Activated CD4-positive, CD25-positive, alpha-beta regulatory T cell treated with anti-CD3 and anti-CD28 coated beads, Interleukin-2, amount 50 U/mL, for 16 hours (primary cell): ENCODE measurements around the gene DEUP1.
"Not testable (repeated sequence)": the region's sequence is repeated elsewhere in the genome, so short reads cannot be mapped to it uniquely, and the experiment has no call there.

Experiments used
- DNase-seq: peaks from one replicate; pipeline ENCODE4 v3.0.0-alpha.2; 2020; ENCODE audit warnings: low read depth, low spot score

The DEUP1 gene, protein sequence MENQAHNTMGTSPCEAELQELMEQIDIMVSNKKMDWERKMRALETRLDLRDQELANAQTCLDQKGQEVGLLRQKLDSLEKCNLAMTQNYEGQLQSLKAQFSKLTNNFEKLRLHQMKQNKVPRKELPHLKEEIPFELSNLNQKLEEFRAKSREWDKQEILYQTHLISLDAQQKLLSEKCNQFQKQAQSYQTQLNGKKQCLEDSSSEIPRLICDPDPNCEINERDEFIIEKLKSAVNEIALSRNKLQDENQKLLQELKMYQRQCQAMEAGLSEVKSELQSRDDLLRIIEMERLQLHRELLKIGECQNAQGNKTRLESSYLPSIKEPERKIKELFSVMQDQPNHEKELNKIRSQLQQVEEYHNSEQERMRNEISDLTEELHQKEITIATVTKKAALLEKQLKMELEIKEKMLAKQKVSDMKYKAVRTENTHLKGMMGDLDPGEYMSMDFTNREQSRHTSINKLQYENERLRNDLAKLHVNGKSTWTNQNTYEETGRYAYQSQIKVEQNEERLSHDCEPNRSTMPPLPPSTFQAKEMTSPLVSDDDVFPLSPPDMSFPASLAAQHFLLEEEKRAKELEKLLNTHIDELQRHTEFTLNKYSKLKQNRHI

DNA sequence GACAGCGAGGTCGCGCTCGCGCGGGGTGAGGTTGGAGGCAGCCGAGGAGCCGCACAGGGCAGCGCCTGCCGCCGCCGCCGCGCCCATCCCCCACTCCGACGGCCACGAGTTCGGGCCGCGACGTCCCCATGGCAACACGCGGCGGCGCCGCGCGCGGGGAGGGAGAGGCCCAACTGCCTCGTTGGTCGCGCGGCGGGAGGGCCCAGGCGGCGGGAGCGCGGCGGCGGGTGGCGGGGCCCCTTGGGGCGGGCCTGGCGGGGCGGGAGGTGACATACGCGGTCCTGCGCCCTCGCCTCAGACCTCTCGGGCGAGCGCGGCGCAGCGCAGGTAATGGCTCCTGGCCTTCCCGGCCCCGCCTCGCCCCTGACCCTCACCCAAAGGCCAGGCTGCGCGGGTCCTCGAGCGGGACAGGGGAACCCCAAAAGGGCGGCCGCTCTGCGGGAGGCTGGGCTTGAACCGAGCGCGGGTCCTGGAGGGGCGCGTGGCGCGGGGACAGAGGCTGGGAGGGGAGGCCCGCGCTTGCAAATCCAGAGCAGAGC, at the start of gene DEUP1:
Gene DEUP1, plus strand, starts transcription at position 297 of the 539 bp plus-strand sequence. CDS start 1,518 bp downstream, outside the sequence.
- no peak for DNase-seq

DNA sequence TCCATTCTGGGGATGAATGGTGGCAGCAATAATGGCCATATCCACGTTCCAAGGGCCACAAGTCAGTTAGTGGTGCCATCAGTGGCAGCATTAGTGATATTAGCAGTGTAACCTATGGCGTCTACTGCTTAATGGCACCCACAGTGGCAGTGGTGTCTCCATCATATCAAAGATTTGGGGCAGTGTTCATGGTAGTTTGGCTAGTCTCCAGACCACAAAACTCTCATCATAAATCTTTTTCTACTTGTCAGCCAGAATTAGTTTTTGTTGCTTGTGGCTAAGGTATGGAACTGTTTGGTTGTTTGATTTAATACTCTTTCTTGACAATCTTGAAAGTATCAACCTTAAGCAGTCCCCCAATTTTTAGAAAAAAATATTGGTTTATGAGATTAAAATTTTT, 45.1 kb upstream of the DEUP1 start:
- DNase-seq: no peak

DNA sequence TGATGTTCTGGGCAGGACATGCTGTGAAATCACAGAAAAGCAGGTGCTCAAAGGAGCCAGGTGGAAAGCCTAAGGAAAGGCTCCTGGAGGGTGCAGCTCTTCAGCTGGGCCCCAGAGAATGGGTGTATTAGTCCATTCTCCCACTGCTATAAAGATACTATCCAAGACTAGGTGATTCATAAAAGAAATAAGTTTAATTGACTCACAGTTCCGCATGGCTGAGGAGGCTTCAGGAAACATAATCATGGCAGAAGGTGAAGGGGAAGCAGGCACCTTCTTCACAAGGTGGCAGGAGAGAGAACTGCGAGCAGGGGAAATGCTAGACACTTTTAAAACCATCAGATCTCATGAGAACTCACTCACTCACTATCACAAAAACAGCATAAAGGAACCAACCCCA, 43.1 kb upstream of the DEUP1 start:
- no peak for DNase-seq

DNA sequence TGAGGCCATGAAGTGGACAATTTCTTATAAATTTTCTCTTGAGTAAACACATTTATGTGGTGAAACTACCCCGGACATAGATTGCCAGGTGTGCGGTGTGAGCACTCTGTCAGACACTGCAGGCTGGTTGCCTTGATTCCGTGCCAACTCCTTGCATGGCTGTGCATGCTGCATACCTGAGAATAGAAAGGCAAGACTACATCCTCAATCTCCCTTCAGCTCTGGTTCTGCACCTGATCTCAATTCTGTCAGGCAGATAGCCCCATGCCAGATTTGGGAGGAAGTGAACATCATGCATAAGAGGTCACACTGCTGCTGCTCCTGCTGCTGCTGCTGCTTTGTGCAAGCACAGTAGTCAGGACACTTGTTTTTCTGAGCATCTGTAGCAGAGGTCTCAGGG, 42.5 kb upstream of the DEUP1 start:
- DNase-seq: no peak

DNA sequence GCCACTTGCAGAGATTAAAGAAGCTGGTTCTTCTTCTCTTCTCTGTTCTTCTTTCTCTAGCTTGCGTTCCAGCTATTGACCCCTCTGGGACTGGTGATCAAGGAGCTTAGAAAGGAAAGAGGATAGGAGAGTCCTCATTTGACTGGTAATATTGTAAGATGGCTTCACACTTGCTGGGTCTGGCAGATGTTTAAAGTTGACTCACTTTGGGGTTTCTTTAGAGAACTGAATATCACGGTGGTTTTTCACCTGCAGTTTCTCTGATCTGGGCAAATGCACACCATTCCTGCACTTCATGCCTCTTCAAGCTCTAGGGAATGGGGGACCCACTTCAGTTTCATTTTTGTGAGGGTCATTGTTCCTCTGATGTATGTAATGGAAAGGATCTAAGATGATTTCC, 41.8 kb upstream of the DEUP1 start:
- no peak for DNase-seq

DNA sequence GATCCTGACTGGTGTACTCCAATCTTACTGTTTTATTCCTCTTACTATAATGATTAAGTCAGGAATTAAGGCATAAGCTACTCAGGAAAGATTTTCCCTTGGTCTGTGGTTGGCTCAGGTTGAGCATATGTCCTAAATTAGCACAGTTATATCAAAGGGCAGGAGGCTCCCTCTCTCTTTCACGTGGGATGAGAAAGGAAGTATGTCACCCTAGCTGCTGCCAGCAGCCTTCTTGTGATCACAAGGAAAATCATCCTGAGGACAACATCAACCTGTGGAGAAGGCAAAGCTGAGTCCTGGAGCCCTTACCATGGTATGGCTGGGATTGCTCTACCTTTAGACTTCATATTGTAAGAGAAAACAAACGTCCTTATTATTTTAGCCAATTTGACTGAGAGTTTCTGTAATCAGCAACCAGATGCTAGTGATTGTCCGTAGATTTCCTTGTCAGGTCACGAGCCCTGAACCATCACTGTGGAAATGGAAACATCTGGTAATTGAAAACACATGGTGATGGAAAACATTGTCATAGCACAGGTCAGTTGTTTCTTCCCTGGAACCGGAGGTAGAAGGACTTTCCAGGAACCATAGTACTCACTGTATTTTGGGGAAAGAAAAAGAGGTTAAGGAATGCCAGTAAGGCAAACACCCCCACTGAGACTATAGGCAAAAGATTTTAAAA, 40.6 kb upstream of the DEUP1 start:
- DNase-seq: no peak

DNA sequence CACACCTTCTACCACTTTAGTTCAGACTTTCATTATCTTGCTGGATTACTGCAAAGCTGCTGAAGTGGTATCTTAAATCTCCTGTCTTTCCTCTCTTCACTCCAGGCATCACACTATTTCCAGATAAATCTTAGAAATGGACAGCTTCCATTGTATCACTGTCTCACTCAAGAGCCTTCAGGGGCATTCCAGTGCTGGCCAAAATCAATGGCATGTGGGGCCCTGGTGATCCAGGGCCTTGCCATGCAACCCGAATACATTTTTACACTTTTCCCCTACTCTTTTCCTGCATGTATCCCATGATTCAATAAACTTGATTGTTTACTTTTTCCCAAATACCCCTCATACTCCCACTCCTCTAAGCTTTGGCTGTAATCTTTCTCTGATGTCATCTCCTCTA, 39.4 kb upstream of the DEUP1 start:
- DNase-seq: no peak

DNA sequence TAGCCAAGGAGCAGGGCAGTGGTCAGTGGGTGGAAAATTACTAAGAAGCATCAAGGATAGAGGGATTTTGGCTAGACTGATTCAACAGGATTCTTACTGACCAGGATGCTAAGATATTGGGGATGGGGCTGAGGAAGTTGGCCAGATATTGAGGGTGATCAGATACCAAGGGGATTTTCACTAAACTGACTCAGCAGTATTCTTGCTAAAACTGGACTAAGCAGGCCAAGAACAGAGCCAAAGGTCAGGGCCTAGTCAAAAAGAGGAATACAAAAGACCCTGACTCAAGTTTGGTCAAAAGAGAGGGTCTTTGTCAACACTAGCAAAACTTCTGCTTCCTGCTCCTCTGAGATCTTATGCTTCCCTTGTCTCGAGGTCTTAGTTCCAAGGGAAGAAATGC, 38.6 kb upstream of the DEUP1 start:
- no peak for DNase-seq

DNA sequence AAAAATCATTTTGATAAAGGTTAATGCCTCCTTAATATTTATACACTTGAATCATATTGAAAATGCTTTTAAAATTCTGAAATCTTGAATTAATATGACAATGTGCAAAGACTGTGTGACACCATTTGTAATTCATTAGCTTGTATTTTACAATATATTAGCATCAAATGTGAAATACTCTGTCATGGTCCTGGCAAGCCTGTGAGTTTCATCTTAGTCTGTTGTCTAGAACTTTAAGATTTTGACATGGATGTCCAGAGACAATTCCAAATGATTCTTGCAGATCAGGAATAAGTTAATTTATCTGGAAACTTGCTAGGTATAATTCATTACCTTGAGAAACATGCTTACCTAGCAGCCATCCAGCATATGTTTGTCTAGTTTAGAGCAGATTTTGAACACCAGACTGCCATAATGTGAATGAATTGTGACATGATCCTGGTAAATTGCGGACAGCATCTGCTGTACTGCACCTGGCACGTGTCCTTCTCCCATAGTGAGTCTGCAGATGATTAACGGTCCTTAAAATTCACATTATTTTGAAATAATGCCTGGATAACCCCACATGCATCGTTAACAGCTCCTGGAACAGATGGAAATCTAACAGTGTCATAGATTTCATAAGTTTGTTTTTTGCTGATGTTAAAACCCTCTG, 34.5 kb upstream of the DEUP1 start:
- DNase-seq: no peak

DNA sequence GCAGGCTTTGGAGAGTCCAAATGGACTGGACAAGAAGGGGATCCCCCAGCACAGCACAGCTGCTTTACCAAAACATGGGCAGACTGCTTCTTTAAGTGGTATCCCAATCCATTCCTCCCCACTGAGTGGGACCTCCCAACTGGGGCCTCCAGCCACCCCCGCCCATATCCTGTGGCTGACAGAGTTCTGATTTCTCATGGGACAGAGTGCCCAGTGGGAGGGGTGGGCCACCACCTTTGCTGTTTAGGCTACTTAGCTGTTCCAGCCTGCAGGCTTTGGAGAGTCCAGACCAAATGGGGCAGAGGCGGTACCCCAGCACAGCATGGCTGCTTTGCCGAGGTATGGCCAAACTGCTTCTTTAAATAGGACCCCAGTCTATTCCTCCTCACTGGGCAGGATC, 26.9 kb upstream of the DEUP1 start:
- no peak for DNase-seq

DNA sequence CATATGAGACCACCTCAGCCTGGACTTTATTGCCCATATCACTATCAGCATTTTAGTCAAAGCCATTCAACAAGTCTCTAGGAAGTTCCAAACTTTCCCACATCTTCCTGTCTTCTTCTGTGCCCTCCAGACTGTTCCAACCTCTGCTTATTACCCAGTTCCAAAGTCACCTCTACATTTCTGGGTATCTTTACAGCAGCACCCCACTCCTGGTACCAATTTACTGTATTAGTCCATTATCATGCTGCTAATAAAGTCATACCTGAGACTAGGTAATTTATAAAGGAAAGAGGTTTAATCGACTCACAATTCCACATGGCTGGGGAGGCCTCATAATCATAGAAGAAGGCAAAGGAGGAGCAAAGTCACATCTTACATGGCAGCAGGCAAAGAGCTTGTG, 16.1 kb upstream of the DEUP1 start:
- DNase-seq: not testable (repeated sequence)

DNA sequence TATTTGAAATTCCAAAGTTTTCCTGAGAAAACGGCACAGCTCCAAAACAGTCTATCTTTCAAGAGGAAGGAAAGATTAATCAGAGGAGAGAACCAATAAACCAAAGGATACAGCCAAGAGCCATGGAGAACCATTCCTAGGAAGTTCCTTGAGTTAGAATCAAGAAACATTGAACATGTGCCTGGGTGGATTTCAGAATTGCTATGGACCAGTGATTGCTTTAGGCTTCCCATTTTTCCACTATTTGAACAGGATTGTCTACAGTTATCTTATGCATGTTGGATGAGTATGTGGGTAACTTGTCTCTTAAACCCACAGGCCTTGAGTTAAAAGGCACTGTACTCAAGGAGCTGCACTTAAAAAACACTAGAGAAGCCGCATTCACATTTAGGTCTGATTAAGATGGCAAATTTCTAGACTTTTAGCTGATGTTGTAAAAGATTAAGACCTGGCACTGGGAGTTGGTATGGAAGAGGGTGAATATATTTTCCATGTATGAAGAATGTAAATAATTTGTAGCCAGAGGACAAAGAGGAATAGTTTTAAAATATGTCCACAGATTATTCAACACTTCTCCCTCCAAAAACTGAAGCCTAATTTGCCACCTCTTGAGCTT, 11.2 kb upstream of the DEUP1 start:
- DNase-seq: no peak

DNA sequence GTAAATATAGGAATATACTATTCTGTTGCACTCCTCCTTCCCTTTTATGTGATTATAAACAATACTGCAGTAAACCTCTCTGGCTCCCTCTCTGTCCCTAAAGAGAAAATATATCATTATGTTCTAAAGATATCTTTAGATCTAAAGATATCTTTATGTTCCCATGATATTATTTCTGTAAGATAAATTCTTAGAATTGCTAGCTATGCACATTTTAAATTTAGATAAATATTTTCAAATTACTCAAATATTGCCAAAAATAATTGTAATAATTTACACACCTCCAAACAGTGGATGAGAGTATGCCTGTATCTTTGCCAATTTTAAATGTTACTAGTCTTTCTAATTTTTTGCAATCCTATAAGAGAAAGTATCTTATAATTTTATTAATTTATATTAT, 10.3 kb upstream of the DEUP1 start:
- no peak for DNase-seq

DNA sequence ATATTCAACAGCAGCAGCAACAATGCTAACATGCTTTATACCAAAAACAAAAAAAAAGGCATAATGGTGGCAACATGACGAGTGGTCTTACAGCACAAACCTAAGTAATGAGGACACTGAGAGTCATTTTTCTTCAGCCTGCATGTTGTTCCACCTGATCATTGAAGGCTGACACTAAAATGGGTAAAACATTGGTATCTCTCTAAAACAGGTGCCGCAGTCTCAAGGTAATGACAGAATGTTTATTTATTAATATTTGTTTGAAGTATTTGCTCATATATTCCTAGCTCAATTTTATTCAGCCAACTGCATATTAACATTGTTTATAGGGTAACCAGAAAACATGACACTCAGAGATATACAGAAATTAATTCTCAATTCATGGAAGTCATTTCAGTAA, 8.3 kb upstream of the DEUP1 start:
- no peak for DNase-seq

DNA sequence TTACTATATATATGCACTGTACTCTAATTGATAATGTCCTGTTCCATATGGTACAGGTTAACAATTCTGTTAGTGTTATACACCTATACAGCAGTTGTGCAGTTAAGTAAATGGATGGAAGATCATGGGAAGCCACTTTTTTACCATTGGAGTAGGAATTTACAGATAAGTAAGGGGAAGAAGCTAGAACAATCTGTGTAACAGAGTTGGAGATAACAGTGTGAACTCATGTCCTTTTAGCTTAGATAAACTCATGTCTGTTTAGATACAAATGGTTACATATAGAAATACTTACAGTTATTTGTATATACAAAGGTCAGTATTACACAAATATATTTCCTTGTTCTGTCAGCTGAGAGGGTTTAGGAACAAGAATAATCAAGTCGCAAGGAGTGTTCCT, 6.8 kb upstream of the DEUP1 start:
- no peak for DNase-seq

DNA sequence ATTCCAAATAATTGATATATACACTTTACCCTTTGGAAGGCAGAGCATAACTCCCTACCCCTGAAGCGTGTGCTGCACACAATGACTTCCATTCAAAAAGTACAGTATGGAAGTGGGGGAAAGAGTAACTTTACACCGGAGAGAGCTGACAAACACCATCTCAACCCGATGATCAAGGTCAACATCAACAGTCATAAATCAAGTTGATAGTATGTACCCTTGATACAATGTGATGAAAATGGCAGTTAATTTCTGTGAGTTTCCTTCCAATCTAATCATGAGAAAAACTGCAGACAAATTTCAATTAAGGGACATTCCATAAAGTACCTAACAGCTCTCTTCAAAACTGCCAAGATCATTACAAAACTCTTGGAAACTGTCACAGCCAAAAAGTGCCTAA, 6.0 kb upstream of the DEUP1 start:
- DNase-seq: no peak

DNA sequence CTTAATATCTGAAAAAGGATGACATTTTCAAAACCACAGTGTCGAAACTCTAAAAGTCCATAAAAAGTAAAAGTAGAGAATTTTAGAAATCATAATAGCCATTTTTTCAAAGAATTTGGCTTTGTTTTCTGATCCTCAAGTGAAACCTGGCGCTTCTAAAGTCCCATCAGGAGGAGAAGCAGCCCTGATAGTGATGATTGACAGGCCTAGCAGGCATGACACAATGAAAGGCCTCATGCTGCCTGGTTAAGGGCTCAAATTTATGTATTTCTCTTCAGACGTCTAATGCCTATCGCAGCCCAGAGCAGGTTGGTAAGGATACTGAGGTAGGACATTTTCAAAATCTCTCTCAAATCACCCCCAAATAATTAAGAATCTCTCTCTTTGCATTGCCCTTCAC, 3.9 kb upstream of the DEUP1 start:
- no peak for DNase-seq

DNA sequence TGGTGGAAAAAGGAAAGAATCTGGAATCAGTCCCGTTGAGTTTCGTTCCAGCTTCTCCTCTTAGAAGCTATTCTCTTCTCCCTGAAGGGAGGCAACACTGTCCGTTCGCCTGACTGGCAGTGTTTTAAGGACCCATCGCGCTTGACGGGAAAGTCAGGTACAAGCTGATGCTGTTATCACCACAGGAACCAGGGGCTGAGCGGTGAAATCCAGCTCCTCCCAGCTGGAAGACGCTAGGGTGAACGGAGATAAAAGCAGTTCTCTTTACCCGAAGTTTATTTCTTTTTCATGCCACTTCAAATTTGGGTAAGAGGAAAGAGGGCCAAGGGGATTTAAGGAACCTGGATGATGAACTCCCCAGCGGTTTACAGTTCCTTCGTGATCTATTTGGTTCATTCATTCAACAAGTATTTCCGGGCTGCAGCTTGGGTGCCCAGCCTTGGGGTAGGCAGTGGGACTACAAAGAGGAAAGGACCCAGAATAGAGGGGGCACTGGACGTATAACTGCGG, 551 bp upstream of the DEUP1 start:
- no peak for DNase-seq

DNA sequence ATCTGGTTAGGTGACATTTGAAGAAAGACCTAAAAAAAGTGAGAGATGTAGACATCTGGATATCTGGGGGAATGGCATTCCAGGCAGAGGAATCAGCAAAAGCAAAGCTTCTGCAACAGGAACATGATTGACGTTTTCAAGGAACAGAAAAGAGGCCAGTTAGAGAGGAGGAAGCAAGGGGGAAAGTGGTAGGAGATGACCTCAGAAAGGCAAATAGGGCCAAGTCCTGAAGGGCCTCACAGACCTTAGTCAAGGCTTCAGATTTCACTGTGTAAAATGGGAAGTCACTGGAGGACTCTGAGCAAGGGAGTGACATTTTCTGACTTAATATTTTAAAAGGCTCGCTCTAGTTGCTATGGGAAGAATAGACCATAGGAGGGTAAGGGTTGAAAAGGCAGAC, 9.7 kb downstream of the DEUP1 start:
- DNase-seq: no peak

DNA sequence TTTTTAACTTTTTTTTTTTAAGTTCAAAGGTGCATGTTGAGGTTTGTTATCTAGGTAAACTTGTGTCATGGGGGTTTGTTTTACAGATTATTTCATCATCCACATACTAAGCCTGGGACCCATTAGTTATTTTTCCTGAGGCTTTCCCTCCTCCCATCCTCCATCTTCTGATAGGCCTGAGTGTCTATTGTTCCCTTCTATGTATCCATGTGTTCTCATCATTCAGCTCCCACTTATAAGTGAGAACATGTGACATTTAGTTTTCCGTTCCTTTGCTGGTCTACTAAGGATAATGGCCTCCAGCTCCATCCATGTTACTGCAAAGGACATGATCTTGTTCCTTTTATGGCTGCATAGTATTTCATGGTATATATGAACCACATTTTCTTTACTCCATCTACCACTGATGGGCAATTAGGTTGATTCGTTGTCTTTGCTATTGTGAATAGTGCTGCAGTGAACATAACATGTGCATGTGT, 14.4 kb downstream of the DEUP1 start:
- no peak for DNase-seq

DNA sequence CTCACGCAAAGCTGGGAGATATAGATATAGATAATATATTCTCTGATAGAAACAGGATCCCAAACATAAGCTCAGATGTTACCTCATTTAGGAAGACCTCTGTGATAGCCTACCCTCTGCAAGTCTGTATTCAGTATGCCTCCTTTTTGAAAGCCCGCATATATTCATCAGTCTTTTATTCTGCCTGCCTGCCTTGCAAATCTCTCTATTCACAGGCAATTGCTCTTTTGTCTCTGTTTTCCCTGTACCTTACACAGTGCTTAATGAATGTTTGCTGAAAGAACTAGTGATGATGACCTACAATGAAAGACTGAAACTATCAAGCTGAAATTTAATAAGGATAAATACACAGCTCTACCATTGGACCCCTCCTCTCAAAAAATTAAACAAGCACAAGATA, 18.4 kb downstream of the DEUP1 start:
- DNase-seq: no peak
